Neural cell (in vitro differentiated cells): ENCODE data around the gene INAVA.

Experiments used
- EZH2 ChIP-seq: fragments of 200-600, 300-800 bp; shearing (Covaris generic), sonication (generic); IDR thresholded peaks from 2 replicates; pipeline ENCODE4 v1.6.1; 2014; ENCODE audit warnings: antibody characterized with exemption, low read length, borderline replicate concordance, mild to moderate bottlenecking; ENCODE audit not compliant: insufficient read depth, poor library complexity, severe bottlenecking
- TF ChIP-seq, protein P1 (sequence below): fragments of 450-650 bp; IDR thresholded peaks from 2 replicates; pipeline ENCODE4 v1.5.1; 2014; ENCODE audit warnings: antibody characterized with exemption, mild to moderate bottlenecking, moderate library complexity; ENCODE audit not compliant: poor library complexity, severe bottlenecking

DNA sequence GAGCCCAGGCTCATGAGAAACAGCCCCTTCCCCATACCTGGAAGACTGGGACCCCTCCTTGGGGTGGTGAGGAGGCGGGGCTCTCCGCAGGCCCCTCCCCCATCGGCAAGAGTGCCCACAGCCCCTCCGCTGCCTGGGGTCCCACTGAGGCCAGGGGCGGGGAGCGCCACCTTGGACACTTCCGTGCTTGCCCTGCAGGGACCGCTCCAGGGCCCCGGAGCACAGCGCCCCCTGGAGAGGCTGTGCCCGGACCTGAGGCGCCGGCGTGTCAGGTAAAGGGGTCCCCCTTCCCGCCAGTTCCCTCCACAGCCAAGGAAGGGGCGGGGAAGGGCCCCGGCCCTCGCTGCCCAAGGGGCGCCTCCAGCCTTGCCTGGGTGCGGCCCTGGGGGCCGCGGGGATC lies 21.5 kb downstream of the INAVA start:
- no peak for TF ChIP-seq EZH2
- TF ChIP-seq, protein P1, sequence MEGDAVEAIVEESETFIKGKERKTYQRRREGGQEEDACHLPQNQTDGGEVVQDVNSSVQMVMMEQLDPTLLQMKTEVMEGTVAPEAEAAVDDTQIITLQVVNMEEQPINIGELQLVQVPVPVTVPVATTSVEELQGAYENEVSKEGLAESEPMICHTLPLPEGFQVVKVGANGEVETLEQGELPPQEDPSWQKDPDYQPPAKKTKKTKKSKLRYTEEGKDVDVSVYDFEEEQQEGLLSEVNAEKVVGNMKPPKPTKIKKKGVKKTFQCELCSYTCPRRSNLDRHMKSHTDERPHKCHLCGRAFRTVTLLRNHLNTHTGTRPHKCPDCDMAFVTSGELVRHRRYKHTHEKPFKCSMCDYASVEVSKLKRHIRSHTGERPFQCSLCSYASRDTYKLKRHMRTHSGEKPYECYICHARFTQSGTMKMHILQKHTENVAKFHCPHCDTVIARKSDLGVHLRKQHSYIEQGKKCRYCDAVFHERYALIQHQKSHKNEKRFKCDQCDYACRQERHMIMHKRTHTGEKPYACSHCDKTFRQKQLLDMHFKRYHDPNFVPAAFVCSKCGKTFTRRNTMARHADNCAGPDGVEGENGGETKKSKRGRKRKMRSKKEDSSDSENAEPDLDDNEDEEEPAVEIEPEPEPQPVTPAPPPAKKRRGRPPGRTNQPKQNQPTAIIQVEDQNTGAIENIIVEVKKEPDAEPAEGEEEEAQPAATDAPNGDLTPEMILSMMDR: no peak
